ENCODE results near the gene PIAS1.

PIAS1 gene

DNA sequence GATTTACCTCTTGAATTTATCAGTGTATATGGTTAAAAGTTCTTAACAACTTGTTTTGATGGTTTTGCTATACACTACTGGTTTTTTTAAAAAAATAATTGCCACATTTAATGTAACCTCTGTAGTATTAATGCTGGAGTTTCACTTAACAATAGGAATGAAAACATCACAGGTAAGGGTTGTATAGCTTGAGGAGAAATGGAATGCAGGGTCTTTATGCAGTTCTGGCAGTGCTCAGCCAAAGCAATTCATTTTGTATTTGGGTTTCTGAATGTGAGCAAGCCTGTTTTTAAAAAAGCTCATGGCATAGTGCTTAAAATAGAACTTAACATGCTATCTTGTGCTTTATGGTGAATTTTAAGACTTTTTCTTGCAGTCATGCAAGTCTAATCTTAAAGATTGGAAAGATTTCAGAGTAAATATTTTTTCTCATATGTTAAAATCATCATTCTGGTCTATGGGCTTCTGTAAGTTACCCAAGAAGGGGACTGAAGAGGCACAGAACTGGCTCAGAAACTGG, 8.9 kb downstream of the PIAS1 start:
- no peak for DNase-seq (ENCODE audit: low read depth in 2 of 2)

DNA sequence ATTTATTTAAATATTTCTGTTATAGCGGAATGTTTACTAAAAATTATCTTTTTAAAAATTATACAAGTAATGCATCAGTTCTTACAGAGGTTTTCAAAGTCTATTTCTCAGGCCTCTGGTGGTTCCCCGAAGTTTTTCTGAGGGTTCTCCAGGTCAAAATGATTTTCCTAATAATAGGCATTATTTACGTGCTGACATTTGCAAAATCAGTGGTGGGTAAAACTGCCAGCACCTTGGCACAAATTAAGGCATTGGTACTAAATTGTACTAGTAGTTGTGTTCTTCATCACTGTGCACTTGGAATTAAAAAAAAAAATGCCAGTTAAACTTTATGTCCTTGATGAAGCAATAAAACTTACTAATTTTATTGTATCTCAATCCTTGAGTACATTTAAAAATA, 9.5 kb downstream of the PIAS1 start:
- DNase-seq (ENCODE audit: low read depth in 2 of 2): no peak

DNA sequence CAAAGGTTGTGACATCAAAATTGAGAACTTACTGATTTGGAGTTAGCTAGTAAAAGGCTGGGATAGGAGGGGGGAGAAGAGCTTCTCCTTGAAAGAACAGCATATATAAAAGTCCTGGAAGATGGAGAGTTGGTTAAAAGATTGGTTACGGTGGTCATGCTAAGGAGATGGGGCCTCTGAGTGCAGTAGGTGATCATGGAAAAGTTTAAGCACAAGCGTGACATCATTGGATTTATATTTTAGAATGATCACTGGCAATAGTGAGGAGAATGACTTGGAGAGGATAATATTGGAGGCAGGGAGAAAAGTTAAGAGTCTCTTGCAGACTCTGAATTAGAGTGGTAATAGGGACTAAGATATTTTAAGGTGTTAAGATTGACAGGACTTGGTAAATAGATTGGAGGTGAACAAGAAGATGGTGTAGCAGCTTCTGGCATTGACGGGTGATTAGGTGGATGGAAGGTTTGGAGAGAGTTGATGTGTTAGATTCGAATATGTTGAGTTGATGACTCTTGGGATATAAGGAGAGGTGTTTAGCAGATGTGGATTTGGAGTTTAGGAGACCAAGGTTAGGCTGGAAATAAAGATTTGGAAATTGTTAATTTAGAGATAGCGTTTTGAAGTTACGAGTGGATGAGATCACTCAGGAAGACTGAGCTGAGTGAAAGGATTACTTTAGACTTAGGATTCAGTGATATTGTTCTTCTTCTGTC, 19.6 kb downstream of the PIAS1 start:
- DNase-seq (ENCODE audit: low read depth in 2 of 2): no peak

DNA sequence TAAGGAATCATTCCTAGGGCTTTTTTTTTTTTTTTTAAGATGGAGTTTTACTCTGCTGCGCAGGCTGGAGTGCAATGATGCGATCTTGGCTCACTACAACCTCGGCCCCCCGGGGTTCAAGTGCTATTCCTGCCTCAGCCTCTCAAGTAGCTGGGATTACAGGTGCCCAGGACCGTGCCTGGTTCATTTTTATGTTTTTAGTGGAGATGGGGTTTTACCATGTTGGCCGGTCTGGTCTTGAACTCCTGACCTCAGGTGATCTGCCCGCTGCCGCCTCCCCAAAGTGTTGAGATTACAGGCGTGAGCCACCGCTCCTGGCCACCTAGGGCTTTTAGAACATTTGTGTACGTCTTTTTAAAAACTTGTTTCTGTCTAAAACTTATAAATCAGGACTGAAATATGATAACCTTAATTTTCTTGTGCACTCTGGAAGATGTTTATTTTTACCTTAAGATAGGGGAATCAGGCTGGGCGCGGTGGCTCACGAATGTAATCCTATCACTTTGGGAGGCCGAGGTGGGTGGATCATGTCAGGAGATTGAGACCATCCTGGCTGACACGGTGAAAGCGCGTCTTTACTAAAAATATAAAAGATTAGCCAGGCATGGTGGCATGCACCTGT, 21.8 kb downstream of the PIAS1 start:
- DNase-seq (ENCODE audit: low read depth in 2 of 2): no peak

DNA sequence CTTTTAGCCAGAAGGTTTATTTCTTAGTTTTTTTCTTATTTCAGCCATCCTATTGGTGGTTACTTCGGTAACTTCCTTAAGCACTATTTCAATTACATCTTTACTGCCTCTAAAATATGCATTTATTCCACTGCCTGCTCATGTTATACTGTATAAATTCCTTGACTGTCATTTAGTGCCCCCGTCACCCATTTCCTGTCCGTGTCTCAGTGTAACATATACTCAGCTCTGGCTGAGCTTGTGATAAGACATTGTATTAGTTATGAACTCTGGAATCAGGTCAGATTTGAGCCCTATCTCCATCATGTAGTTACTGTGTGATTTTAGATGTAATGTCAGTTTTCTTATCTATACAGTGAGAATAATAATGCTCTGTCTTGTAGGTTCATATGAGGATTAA, 24.2 kb downstream of the PIAS1 start:
- DNase-seq (ENCODE audit: low read depth in 2 of 2): no peak

DNA sequence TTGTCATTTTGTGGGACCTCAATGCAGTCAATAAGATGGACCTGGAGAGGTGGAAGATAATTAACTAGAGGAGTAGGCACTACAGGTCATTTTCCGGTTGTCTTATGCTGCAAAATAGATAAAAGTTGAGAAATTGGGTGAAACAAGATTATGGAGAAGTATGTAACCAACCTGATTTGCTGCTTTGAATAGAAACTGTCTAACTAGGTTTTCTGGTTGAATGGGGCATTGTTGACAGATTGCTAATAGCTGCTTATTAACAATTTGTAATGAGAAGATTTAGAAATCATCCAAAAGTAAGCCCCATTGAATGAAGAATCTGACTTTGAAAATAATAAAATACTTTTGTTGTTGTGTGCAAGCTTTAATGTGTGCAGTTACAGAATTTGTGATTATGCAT, 26.2 kb downstream of the PIAS1 start:
- DNase-seq (ENCODE audit: low read depth in 2 of 2): no peak

DNA sequence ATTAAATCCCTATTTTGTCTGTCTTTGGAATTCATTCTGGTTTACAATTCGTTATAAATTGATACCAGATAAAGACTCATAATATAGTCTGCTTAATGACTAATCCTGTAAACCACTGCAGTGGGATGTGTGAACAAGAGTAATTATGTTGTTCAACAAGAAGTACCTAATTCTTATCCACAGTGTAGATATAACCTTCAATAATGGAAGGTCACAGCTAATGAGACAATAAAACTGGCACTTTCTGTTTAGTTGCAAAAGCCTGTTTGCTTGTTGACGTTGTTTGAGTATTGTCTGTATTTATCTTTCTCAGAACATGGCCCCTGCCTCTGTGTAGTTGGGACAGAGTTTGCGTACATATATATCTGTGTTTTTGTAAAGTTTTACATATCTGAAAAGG, 26.7 kb downstream of the PIAS1 start:
- no peak for DNase-seq (ENCODE audit: low read depth in 2 of 2)

DNA sequence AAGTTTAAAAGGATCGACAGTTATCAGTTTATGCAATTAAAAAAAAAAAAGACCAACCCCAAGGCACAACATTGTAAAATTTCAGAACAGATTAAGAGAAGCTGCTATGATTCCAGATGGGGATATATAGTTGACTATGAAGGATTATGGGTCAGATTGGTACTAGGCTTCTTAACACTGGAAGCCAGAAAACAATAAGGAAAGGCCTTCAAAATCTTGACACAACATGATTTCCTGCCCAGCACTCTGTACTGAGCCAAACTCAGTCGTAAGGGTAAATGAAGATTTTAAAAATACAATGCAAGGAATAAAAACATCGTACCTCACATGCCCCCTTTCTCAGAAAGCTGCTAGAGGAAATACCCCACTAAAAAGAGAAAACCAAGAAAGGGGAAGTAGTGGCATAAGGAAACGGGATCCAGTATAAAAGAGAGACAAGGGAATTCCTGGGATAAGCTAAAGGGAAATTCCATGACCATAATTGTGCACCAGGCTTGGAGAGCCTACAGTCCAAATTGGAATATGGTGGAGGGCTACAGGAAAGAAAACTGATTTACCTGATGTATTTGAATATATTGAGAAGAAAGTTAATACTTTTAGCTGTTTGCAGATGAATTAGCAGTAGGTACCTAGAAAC, 27.9 kb downstream of the PIAS1 start:
- no peak for DNase-seq (ENCODE audit: low read depth in 2 of 2)

DNA sequence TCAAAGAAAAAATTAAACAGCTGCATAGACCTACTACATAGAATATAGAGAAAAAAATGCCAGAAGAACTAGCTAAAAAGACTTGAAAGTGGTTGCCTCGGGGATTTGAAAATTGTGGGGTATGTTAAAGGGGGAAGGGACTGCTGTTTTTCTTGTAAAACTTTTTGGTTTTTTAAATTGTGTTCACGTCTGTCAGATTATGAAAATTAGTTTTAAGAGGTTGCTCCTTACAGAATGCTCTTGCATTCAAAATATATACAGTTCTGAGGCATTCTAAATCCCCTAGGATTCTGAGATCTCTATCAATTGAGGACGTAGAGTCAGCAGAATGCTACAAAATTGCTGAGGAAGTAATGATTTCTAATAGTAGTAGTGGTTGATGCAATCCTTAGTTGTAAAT, 28.6 kb downstream of the PIAS1 start:
- no peak for DNase-seq (ENCODE audit: low read depth in 2 of 2)

DNA sequence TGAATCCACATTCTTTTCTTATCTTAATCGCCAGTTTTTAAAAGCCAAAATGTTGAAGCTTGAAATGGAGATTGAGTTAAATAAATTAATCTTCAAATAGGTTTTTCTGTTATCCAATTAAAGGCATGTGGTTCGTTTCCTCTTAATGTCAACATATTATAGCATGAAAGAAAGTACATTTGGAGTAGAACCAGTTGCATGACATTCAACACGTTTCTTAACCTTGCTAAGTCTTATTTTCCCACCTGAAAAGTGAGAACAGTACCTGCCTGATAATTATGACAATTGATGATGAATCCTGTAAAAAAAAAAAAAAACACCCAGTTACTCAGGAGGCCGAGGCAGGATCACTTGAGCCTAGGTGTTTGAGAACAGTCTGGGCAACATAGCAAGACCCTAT, 29.3 kb downstream of the PIAS1 start:
- no peak for DNase-seq (ENCODE audit: low read depth in 2 of 2)

DNA sequence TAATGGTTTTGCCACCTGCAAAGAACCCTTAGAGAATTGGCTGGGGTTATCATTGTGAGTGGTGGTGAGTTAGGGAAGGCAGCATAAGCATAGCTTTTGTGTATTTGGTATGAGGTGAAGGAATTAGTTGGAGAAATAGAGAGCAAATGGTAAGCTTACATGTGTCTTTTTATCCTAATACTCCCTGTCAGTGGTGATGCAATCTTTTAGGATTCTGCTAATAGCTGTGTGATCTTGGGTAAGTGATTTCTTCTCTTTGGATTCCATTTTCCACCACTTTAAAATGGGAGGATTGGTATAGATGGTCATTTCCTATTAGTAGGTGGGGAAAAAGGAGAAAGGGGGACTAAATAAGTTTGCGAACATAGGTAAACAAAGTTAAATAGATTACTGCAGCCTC, 30.9 kb downstream of the PIAS1 start:
- DNase-seq (ENCODE audit: low read depth in 2 of 2): no peak

DNA sequence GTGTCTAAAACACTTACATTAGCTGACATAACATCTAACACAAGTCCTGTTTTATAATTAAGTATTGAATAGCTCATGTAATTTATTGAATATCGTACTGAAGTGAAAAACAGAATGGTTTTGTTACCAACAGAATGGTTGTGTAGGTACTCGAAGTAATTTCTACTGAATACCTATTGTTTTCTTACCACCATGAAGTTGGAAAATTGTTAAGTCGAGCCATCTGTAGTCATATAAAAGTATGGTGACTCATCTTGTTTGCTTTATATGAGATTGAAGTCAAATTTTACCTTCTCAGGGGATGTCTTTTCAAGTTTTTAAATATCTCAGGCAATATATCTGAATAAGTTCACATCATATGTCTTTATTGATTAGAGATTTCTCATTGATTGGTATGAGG, 37.6 kb downstream of the PIAS1 start:
- DNase-seq (ENCODE audit: low read depth in 2 of 2): no peak

DNA sequence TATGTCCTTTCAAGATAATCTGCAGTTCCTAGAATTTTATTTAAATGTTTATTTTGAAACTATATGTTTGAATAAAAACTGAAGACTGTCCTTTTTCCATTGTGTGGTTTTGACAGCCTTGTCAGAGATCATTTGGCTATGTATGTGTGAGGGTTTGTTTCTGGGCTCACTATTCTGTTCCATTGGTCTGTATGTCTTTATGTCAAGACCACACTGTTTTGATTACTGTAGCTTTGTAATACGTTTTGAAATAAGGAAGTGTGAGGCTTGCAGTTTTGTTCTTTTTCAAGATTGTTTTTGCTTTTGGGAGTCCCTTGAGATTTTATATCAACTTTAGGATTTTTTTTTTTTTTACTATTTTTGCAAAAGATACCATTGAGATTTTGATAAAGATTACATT, 42.0 kb downstream of the PIAS1 start:
- no peak for DNase-seq (ENCODE audit: low read depth in 2 of 2)

DNA sequence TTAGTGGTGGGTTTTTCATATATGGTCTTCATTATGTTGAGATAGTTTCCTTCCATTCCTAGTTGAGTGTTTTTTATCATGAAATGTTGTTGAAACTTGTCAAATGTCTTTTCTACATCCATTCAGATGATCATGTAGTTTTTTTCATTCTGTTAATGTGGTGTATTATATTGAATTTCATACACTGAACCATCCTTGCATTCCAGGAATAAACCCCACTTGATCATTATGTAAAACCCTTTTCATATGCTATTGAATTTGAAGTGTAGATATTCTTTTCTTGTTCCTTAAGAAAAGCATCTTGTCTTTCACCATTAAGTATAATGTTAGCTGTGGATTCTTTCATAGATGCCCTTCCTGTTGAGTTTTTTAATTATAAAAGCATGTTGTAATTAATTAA, 42.9 kb downstream of the PIAS1 start:
- DNase-seq (ENCODE audit: low read depth in 2 of 2): no peak

DNA sequence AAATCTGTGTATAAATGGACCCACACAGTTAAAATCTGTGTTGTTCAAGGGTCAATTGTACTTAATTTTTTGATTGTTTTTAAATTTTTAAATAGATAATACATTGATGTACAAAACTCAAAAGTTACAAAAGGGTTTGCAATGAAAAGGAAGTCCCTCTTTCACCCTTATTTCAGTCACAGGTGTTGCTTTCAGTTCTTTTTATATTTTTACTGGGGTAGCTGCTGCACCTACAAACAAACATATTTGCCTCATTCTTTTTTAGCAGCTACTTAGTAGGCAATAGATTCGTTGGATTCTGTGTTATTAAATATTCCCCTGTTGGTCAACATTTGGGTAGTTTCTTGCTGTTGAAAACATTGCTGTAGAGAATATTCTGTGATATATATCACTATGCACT, 44.4 kb downstream of the PIAS1 start:
- DNase-seq (ENCODE audit: low read depth in 2 of 2): no peak

DNA sequence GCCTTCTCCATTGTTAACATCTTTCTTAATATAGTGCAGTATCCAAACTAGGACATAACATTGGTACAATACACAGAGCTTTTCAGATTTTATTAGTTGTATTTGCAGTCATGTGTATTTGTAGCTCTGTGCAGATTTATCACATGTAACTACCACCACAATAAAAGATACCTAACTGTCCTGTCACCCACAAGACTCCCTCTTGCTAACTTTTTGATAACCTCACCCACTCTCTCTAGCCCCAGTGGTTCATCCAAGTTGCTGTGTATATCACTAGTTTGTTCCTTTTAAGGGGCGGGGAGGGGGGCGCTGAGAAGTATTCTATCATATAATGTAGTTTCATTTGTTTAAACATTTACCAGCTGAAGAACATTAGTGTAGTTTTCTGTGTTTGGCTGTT, 46.1 kb downstream of the PIAS1 start:
- no peak for DNase-seq (ENCODE audit: low read depth in 2 of 2)

DNA sequence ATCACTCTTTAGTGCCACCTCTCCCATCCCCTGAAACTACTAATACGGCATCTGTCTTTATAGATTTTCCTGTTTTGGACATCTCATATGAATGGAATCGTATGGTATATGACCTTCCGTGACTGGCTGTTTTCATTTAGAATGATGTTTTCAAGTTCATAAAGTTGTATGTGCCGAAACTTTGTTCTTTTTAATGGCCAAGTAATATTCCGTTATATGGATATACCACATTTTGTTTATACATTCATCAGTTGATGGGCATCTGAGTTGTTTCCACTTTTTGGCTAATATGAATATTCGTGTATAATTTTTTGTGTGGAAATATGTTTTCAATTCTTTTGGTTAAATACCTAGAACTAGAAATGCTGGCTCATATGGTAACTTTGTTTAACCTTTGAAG, 49.5 kb downstream of the PIAS1 start:
- DNase-seq (ENCODE audit: low read depth in 2 of 2): no peak

DNA sequence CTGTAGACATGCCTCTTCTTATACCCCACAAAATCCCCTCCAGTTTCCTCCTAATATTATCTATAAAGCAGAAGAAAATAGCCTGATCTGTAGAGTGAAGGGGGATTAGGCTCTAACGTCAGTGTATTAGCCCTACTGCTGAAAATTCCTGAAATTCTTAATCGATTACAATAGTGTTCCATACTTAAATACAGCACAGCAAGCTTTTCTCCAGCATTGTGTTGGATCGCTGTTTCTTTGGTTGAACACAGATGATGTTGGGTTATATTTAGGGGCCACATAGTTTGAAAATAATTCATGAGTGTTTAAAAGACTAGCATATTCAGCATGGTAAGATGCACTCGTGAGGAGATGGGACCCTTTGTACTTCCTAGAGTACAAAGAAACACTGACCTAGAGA, 52.5 kb downstream of the PIAS1 start:
- DNase-seq (ENCODE audit: low read depth in 2 of 2): no peak

DNA sequence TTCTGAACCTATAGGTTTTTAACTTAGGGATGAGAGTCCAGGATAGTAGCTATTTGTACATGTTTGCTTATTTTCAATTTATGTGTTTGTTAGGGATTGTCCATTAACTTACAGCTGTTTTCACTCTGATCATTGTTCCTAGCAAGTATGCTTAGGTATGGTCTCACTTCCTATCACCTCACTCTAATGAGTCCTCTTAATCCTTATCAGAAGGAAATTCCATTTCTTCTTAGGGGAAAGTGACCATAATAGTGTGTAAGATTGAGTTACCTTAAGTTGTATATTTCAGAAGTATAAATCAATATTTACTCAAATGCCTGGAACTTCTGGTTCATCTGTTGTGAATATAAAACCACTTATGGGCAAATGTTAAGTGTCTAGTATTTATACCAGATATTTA, 53.0 kb downstream of the PIAS1 start:
- no peak for DNase-seq (ENCODE audit: low read depth in 2 of 2)

DNA sequence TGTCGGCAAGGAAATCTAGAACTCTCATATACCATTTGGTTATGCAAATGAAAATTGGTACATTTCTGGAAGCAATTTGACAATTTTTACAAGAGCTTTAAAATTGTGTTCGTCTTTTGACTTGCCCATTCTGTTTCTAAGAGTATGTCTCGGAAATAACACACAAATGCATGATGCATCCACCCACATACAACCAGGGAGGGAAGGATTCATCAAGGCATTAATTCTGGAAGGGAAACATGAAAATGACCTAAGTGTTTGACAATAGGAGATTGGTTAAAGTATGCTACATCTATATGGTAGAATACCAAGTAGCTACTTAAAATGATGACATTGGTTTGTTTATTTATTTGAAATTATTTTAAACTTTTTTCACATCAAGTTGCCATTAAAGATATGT, 58.6 kb downstream of the PIAS1 start:
- no peak for DNase-seq (ENCODE audit: low read depth in 2 of 2)

DNA sequence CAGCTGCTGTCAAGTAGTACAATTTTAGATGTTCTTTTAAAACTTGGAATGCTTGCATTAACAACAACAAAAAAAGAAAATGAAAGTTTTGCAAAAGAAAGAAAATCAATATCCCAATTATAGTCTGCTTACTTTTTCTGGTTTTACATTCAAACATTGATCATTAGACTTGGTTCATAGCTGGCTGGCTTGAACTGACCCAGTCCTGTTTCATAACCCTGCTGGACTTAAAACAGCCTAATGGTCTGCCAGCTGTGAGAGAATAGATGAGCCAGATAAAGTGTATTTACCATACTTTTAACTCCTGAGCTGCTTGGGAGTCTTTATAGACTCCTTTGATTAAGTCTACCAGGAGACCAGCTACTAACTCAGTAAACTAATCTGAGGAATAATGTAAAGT, 59.2 kb downstream of the PIAS1 start:
- DNase-seq (ENCODE audit: low read depth in 2 of 2): no peak

DNA sequence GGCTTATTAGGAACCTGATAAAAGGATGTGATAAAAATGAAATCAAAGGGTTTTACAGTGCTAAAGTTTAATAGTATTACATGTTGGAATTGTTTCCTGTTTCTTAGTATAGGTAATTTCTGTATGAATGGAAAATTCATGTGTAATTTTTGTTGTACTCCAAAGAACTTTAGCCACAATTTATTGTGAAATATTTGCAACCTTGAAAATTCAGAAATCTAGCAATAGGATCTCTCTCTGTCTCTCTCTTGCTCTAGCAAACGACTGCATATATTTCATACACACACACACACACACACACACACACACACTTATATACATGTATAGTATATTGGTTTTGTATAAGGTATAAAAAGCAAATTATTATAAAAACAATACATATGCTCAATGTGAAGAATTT, 59.6 kb downstream of the PIAS1 start:
- no peak for DNase-seq (ENCODE audit: low read depth in 2 of 2)

DNA sequence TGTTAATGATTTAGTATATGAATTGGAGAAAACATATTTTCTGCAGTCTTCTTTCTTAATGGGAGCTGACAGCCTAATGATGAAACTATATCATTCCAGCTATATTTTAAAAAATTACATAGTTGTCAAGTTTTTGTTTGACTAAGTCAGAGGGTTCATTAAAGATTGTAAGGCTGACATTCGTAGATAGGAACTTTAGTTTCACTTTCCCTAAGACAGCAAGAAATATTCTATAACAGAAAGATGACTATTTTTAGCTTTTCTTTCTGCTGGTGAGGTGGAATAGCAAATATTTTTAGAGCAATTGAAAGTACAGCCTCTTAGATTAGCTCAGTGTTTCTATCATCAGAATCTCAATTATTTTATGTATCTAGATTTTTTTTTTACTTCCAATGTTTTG, 60.2 kb downstream of the PIAS1 start:
- no peak for DNase-seq (ENCODE audit: low read depth in 2 of 2)

Measured in stimulated activated CD8-positive, alpha-beta memory T cell treated with anti-CD3 and anti-CD28 coated beads, Interleukin-15, amount 100 ng/mL, for 4 hours (primary cell).